Breast epithelium (tissue), 3 donors: ENCODE measurements around the gene LINGO4.

ENCODE experiments used
- POLR2A ChIP-seq: fragments of 450-650 bp; IDR thresholded peaks from one replicate; pipeline ENCODE4 v1.6.1; 2016; ENCODE audit warnings: antibody characterized with exemption, mild to moderate bottlenecking, moderate library complexity
- POLR2AphosphoS5 ChIP-seq, 3 donors: sonication (generic); formaldehyde crosslinking; IDR thresholded peaks; one replicate each; pipeline ENCODE4 v1.6.1; 2017; ENCODE audit warnings: antibody characterized with exemption in 3 of 3
- TF ChIP-seq, protein P1 (sequence below), 3 donors: fragments of 450-650 bp; IDR thresholded peaks; one replicate each; pipeline ENCODE4 v1.5.1; 2016 to 2017; ENCODE audit warnings: antibody characterized with exemption in 3 of 3, mild to moderate bottlenecking in 3 of 3, moderate library complexity in 3 of 3

DNA sequence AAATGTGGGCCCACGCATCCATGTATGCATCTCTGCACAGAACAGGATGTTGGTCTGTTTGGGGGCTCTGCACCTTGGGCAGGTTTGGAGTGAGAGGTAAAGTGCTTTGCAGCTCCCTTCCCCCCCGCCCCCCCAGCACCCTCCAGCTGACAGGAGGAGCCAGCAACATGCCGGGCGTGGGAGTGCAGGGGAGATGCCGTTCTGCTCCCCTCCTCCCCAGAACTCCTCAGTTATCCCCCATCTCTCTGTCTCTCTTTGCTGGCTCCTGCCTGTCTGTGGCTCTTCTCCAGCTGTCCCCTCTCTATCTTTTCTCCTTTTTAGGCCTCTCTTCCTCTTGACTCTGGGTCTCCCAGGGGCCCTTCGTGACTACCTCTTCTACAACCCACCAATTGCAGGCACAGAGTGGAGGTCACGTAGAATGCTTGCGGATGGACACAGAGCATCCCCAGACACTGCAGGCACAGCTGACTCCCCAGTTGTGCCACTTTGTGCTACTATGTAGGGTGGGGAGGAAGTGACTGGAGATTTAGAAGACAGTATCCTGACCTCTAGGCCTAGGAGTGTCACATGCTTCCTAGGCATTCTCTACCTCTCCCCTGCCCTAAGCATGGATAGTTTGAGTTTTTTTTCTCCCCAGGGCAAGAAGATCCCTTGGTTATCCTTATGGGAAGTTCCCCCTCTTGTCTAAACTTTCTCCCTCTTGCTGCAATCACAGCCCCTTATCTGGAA, 28.1 kb upstream of the LINGO4 start:
- TF ChIP-seq, protein P1, sequence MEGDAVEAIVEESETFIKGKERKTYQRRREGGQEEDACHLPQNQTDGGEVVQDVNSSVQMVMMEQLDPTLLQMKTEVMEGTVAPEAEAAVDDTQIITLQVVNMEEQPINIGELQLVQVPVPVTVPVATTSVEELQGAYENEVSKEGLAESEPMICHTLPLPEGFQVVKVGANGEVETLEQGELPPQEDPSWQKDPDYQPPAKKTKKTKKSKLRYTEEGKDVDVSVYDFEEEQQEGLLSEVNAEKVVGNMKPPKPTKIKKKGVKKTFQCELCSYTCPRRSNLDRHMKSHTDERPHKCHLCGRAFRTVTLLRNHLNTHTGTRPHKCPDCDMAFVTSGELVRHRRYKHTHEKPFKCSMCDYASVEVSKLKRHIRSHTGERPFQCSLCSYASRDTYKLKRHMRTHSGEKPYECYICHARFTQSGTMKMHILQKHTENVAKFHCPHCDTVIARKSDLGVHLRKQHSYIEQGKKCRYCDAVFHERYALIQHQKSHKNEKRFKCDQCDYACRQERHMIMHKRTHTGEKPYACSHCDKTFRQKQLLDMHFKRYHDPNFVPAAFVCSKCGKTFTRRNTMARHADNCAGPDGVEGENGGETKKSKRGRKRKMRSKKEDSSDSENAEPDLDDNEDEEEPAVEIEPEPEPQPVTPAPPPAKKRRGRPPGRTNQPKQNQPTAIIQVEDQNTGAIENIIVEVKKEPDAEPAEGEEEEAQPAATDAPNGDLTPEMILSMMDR (IDR thresholded peaks at IDR 0.05): no peak
- TF ChIP-seq POLR2AphosphoS5 (IDR thresholded peaks at IDR 0.05) (no peak), POLR2A (no peak)
